Suprapubic skin (tissue), 4 donors: ENCODE data around the gene EPHA4. TPM values are rescaled to one million over a fixed set of nuclear protein-coding genes. Genes with fewer than 3 reads are reported as not detected.

Experiments
- DNase-seq, 2 donors: peaks; one replicate each; pipeline ENCODE4 v3.0.0-alpha.2; 2019; ENCODE audit warnings: low spot score in 2 of 2
- H3K27ac ChIP-seq: fragments of 200-600 bp; sonication (generic); one replicate; pipeline ENCODE4 v1.5.1; 2019
- H3K27me3 ChIP-seq: fragments of 200-600 bp; sonication (generic); one replicate; pipeline ENCODE4 v1.5.1; 2019
- H3K36me3 ChIP-seq: fragments of 200-600 bp; sonication (generic); one replicate; pipeline ENCODE4 v1.5.1; 2019
- H3K4me1 ChIP-seq: fragments of 200-600 bp; sonication (generic); one replicate; pipeline ENCODE4 v1.5.1; 2019
- H3K4me3 ChIP-seq: fragments of 200-600 bp; sonication (generic); one replicate; pipeline ENCODE4 v1.5.1; 2019; ENCODE audit warnings: mild to moderate bottlenecking
- H3K9me3 ChIP-seq: fragments of 200-600 bp; sonication (generic); one replicate; pipeline ENCODE4 v1.5.1; 2019
- EP300 ChIP-seq: sonication (generic); formaldehyde crosslinking; IDR thresholded peaks from one replicate; pipeline ENCODE4 v1.6.1; 2017; ENCODE audit warnings: antibody characterized with exemption
- POLR2A ChIP-seq, 2 donors: fragments of 450-650 bp; IDR thresholded peaks; one replicate each; pipeline ENCODE4 v1.6.1; 2017; ENCODE audit warnings: antibody characterized with exemption in 2 of 2, mild to moderate bottlenecking in 2 of 2, moderate library complexity in 2 of 2
- POLR2AphosphoS5 ChIP-seq, 3 donors: sonication (generic); formaldehyde crosslinking; IDR thresholded peaks; one replicate each; pipeline ENCODE4 v1.6.1; 2017; ENCODE audit warnings: antibody characterized with exemption in 3 of 3
- WGBS: methylation state at CpG from one replicate; pipeline ENCODE4 v1.1.5; 2018; 5-methylcytosine and 5-hydroxymethylcytosine counted together
- total RNA-seq, 4 donors: library from RNA; depleted of rRNA; stranded (reverse); fragments of >200 nt; gene quantifications; one replicate each; pipeline ENCODE4 v1.1.0, GENCODE V29; 2016
- TF ChIP-seq, protein P1 (sequence below), 2 donors: fragments of 200-600 bp in 1 of 2; fragments of 450-650 bp in 1 of 2; sonication (generic) in 1 of 2; IDR thresholded peaks; one replicate each; pipeline ENCODE4 v1.5.1; 2016 to 2019; ENCODE audit warnings: antibody characterized with exemption in 2 of 2, mild to moderate bottlenecking in 1 of 2, moderate library complexity in 1 of 2

The EPHA4 gene
- total RNA-seq, 4 donors from 2014 or later, result 49.9 to 70.6 (median 67.8) TPM

DNA sequence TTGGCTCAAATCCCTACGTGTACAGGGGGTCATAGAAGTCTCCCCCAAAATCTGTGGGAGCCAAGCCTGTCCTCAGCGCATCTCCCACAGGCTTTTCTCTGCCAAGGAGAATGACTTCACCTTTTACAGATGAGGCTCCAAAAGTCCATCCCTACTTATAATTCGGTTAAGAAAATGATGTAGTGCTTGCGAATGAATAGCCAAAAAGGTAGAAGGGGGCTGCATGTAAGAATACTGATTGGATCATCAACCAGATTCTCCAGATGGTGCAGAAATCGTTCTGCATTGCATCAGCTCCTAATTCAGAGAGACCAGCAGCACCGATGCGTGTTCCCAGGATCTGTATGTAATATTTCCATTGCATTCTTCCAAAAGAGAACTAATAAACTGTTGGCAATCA lies 91.9 kb downstream of the EPHA4 start:
- no peaks in the 10 kb centered on the region for H3K27me3 ChIP-seq
- H3K4me1 ChIP-seq, result peaks cover 18% of the 10 kb centered on the region
- no peak for DNase-seq
- no peaks in the 10 kb centered on the region for H3K9me3 ChIP-seq
- no peaks in the 10 kb centered on the region for H3K36me3 ChIP-seq
- 82% methylated on average over 7 of the region's 7 CpGs for WGBS
- no peak overlapping the region for H3K4me3 ChIP-seq
- H3K27ac ChIP-seq, result no peak overlapping the region
- TF ChIP-seq, protein P1, sequence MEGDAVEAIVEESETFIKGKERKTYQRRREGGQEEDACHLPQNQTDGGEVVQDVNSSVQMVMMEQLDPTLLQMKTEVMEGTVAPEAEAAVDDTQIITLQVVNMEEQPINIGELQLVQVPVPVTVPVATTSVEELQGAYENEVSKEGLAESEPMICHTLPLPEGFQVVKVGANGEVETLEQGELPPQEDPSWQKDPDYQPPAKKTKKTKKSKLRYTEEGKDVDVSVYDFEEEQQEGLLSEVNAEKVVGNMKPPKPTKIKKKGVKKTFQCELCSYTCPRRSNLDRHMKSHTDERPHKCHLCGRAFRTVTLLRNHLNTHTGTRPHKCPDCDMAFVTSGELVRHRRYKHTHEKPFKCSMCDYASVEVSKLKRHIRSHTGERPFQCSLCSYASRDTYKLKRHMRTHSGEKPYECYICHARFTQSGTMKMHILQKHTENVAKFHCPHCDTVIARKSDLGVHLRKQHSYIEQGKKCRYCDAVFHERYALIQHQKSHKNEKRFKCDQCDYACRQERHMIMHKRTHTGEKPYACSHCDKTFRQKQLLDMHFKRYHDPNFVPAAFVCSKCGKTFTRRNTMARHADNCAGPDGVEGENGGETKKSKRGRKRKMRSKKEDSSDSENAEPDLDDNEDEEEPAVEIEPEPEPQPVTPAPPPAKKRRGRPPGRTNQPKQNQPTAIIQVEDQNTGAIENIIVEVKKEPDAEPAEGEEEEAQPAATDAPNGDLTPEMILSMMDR (IDR thresholded peaks at IDR 0.05), result no peak
- TF ChIP-seq POLR2AphosphoS5 (IDR thresholded peaks at IDR 0.05) (no peak), EP300 (no peak), POLR2A (IDR thresholded peaks at IDR 0.05) (no peak)

DNA sequence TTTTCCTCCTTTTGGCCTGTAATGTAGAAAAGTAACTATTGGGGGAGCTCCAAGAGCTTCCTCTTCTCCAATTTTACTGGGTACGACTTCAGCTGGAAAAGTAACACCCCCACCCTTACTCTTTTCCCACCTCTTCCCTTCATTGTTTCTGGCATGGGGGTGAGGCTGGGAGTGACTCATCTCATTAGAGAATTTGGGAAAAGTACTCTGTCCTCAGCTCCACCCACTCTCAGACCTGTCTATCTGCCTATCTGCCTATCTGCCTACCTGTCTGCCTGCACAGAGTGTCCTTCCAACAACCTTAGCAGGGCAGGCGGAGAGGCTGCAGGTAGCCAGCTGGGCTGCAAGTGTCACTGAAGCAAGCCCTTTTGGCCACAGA lies 93.6 kb downstream of the EPHA4 start:
- Histone ChIP-seq H3K4me3 (no peak overlapping the region), H3K27me3 (no peaks in the 10 kb centered on the region), H3K36me3 (no peaks in the 10 kb centered on the region), H3K4me1 (peaks cover 18% of the 10 kb centered on the region), H3K27ac (no peak overlapping the region), H3K9me3 (no peaks in the 10 kb centered on the region)
- DNase-seq, result no peak
- 52% methylated on average over 2 of the region's 2 CpGs for WGBS
- TF ChIP-seq, protein P1 (IDR thresholded peaks at IDR 0.05), result no peak
- no peak for TF ChIP-seq POLR2A (IDR thresholded peaks at IDR 0.05)
- TF ChIP-seq POLR2AphosphoS5 (IDR thresholded peaks at IDR 0.05), result no peak
- TF ChIP-seq EP300, result no peak

DNA sequence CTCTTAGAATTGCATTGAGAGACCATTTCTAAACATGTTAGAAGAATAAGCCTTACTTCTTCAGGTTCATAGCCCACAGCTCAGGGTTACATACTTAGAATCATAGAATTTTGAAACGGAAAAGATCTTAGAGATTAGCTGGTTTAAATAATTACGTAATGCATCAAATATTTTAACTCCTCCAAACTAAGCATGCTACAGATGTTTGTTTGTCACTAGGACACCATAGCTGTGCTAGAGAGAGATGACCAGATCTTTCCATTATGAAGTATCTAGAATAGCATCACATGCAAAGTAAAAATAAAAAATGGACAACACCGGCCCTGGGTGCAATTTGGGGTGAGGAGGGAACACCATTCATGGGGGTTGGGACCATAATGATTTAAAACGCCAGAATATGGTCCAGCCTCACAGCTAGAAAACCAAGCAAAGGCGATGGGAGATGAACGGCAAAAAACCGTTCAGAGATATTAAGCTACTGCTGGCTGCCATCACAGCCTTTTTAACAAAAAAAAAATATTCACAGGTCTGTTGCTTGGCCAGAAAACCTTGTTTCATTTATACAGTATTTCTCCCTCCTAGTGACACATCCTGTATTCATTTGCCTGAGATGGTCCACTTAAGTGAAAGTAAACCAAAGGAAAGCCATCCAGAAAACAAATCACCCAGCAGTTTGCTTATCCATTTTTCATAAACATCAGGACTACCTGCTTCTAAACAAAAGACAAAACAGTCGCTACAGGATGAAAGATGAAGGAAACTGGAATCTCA lies 94.2 kb downstream of the EPHA4 start:
- TF ChIP-seq POLR2AphosphoS5 (IDR thresholded peaks at IDR 0.05) (no peak), EP300 (no peak), POLR2A (IDR thresholded peaks at IDR 0.05) (no peak)
- TF ChIP-seq, protein P1 (IDR thresholded peaks at IDR 0.05), result no peak
- no peaks in the 10 kb centered on the region for H3K36me3 ChIP-seq
- H3K27ac ChIP-seq, result no peak overlapping the region
- no peak overlapping the region for H3K4me3 ChIP-seq
- no peaks in the 10 kb centered on the region for H3K27me3 ChIP-seq
- WGBS, result 64% methylated on average over 8 of the region's 8 CpGs
- no peaks in the 10 kb centered on the region for H3K9me3 ChIP-seq
- peaks cover 18% of the 10 kb centered on the region for H3K4me1 ChIP-seq
- DNase-seq, result no peak

DNA sequence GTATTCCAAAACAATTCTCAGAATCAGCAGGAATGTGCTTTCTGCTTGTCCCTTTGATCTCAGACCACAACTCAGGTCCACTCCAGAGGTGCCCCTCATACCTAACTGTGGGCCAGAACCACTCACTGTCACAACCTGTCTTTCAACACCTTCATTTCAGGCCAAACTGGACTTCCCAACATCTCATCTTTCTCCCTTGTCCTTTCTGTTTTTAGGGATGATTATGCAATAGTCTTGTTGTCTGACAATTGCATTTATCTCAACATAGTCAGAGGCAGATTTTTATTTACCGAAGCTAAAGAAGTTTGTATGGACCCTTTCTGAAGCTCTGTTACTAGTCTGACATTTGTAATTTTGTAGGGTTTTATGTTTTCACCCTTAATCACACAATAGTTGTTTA lies 95.9 kb downstream of the EPHA4 start:
- peaks cover 18% of the 10 kb centered on the region for H3K4me1 ChIP-seq
- no peaks in the 10 kb centered on the region for H3K27me3 ChIP-seq
- H3K4me3 ChIP-seq, result no peak overlapping the region
- no peaks in the 10 kb centered on the region for H3K9me3 ChIP-seq
- H3K27ac ChIP-seq, result no peak overlapping the region
- no peaks in the 10 kb centered on the region for H3K36me3 ChIP-seq
- TF ChIP-seq, protein P1 (IDR thresholded peaks at IDR 0.05), result no peak
- no peak for TF ChIP-seq EP300
- TF ChIP-seq POLR2AphosphoS5 (IDR thresholded peaks at IDR 0.05), result no peak
- WGBS, result 97% methylated on average over 1 of the region's 1 CpG
- DNase-seq, result no peak

DNA sequence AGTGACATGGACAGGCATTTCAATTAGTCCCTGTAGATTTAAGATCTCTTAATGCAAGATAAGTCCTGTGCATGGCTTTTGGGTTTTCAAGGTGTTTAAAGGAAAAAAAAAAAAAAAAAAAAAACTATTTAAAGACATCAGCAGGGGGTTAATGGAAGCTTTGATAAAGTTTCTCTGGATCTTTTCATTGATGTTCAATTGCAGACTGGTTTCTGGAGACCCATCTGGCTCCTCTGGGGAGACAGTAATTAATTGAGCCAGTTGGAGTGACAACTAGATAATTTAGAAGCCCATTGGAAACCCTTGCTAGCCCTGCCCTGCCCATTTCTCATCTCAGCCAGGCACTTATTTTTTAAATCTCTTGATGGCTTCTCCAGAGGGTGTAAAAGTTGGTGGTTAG lies 98.7 kb downstream of the EPHA4 start:
- H3K4me1 ChIP-seq, result peaks cover 6% of the 10 kb centered on the region
- H3K36me3 ChIP-seq, result no peaks in the 10 kb centered on the region
- no peaks in the 10 kb centered on the region for H3K9me3 ChIP-seq
- no peak overlapping the region for H3K4me3 ChIP-seq
- TF ChIP-seq POLR2AphosphoS5 (IDR thresholded peaks at IDR 0.05), result no peak
- H3K27ac ChIP-seq, result no peak overlapping the region
- no peaks in the 10 kb centered on the region for H3K27me3 ChIP-seq
- DNase-seq, result no peak

DNA sequence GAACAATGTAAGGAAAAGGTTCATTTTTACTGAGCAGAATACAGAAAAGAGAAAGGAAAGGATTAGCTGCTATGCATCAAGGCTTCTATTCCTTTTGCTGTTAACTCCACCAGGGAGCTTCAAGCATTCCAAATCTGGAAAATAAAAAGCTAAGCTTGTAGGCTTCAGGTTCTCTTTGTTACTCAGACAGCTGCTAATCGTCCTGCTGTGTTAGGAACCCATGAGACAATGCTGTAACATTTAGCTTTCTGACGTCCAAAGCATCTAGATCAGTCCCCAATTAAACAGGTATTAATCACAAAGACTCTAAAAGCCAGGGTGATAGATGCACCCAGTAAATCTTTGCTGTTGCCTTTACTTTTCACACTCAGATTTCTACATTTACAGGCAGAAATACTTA lies 103.8 kb downstream of the EPHA4 start:
- 76% methylated on average over 2 of the region's 2 CpGs for WGBS
- TF ChIP-seq EP300 (no peak), POLR2AphosphoS5 (IDR thresholded peaks at IDR 0.05) (no peak), POLR2A (IDR thresholded peaks at IDR 0.05) (no peak)
- TF ChIP-seq, protein P1 (IDR thresholded peaks at IDR 0.05), result no peak

More for the DNA sequence above, 103.8 kb downstream of the EPHA4 start:
- no peaks in the 10 kb centered on the region for H3K9me3 ChIP-seq
- no peaks in the 10 kb centered on the region for H3K27me3 ChIP-seq
- no peaks in the 10 kb centered on the region for H3K36me3 ChIP-seq
- no peak overlapping the region for H3K27ac ChIP-seq
- DNase-seq, result no peak
- H3K4me1 ChIP-seq, result peaks cover 25% of the 10 kb centered on the region
- H3K4me3 ChIP-seq, result no peak overlapping the region
